ENCODE results near the gene ACACB. TPM values are rescaled to one million over a fixed set of nuclear protein-coding genes. Genes with fewer than 3 reads are reported as not detected.

Gene ACACB
- total RNA-seq, 6 experiments from 2014 or later: 107 to 237 (median 187) TPM

DNA sequence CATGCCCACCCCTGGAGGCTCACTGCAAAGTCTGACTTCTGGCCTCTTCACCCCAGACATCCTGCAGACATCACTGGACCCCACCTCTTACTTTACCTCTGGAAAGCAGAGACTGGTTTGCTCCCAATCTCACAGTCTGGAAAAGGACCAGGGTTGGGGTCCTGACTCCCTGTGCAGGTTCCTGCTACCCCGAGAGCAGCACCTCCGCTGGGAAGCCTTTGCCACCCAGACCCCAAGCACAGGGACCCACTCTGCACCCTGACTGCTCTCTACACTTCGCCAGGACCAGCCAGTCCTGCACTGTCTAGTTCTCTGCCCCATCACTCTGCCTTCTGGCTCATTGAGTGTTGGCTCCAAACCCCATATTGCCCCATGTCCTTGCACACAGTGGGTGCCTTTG, 176.7 kb downstream of the ACACB start:
- ATAC-seq (no peak), DNase-seq (no peak)
- Histone ChIP-seq H3K27me3 (no peaks in the 10 kb centered on the region), H3K36me3 (no peaks in the 10 kb centered on the region), H3K9me3 (no peaks in the 10 kb centered on the region), H3K27ac (no peak overlapping the region), H3K4me3 (no peak overlapping the region), H3K4me1 (no peaks in the 10 kb centered on the region)
- intact Hi-C loops (cut with DNase I): no loop called here
- WGBS (ENCODE audit: insufficient coverage, low coverage, low lambda C conversion rate, missing lambda C conversion rate): no CpG with 5 or more reads among the region's 3 CpGs
- TF ChIP-seq POLR2A (IDR thresholded peaks at IDR 0.05): no peak
- TF ChIP-seq, protein P1, sequence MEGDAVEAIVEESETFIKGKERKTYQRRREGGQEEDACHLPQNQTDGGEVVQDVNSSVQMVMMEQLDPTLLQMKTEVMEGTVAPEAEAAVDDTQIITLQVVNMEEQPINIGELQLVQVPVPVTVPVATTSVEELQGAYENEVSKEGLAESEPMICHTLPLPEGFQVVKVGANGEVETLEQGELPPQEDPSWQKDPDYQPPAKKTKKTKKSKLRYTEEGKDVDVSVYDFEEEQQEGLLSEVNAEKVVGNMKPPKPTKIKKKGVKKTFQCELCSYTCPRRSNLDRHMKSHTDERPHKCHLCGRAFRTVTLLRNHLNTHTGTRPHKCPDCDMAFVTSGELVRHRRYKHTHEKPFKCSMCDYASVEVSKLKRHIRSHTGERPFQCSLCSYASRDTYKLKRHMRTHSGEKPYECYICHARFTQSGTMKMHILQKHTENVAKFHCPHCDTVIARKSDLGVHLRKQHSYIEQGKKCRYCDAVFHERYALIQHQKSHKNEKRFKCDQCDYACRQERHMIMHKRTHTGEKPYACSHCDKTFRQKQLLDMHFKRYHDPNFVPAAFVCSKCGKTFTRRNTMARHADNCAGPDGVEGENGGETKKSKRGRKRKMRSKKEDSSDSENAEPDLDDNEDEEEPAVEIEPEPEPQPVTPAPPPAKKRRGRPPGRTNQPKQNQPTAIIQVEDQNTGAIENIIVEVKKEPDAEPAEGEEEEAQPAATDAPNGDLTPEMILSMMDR (IDR thresholded peaks at IDR 0.05): no peak

DNA sequence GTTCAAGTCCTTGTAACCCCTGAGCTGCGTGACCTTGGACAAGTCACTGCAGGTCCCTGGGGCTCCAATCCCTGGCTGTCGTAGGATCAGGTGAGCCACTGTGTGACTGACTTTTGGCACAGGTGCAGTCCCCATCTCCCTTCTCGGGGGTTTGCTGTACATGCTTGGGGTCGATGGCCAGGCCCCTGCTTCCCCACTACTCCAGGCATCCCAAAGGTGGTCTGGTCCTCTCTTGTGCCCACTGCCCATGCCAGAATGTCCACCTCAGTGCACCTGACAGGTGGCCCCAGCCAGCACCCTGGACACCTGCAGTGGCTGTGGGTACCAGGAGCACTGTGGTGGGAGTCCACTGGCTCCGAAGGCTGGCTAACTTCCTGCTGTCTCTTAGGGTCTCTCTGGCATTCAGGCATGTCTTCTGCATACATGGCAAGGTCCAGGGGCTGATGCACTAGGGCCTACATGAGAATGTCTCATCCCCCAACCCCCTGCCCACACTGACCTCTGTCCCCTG, 178.0 kb downstream of the ACACB start:
- WGBS (ENCODE audit: insufficient coverage, low coverage, low lambda C conversion rate, missing lambda C conversion rate): no CpG with 5 or more reads among the region's 5 CpGs
- ATAC-seq: no peak
- Histone ChIP-seq H3K36me3 (no peaks in the 10 kb centered on the region), H3K4me1 (no peaks in the 10 kb centered on the region), H3K27ac (no peak overlapping the region), H3K9me3 (no peaks in the 10 kb centered on the region), H3K27me3 (no peaks in the 10 kb centered on the region), H3K4me3 (no peak overlapping the region)
- TF ChIP-seq POLR2A (IDR thresholded peaks at IDR 0.05): no peak
- TF ChIP-seq, protein P1 (IDR thresholded peaks at IDR 0.05): no peak
- DNase-seq: no peak
- intact Hi-C loops (cut with DNase I): no loop called here

DNA sequence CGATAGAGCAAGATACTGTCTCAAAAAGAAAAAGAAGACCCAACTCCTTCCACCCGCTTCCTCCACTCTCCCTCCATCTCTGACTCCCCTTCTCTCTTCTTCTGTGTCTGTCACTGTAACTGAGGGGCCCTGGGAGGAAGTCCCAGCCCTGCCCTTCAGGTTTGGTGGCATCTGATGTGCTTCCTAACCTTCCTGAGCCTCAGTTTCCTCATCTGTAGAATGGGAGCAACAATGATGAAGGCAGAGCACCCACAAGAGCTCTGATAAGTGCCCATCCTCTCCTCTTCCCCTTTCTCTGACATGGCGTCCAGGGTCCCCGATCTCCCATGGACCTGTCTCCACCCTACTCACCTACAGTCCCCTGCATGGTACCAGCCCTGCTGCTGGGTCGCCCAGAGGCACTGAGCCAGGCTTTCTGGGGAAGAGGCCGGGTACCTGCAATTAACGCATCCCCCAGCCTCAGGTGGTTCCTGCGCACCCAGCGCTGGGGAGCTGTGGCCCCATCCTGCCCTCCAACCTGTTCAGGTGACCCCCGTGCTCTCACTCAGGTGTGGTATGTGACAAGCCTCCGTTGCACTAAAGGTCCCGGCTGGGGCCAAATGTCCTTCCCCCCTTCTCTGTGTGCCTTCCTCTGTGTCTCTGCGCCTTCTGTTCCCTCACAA, 179.5 kb downstream of the ACACB start:
- TF ChIP-seq POLR2A (IDR thresholded peaks at IDR 0.05): no peak
- TF ChIP-seq, protein P1 (IDR thresholded peaks at IDR 0.05): no peak
- no peak for DNase-seq

GRCh38 chr12:109296431-109296830, 180.0 kb downstream of the ACACB start:
- Histone ChIP-seq H3K36me3 (no peaks in the 10 kb centered on the region), H3K4me3 (no peak overlapping the region), H3K4me1 (no peaks in the 10 kb centered on the region), H3K27ac (no peak overlapping the region), H3K9me3 (no peaks in the 10 kb centered on the region), H3K27me3 (no peaks in the 10 kb centered on the region)
- ATAC-seq (no peak), DNase-seq (no peak)
- TF ChIP-seq POLR2A (IDR thresholded peaks at IDR 0.05): no peak
- 57% methylated on average over 2 of the region's 3 CpGs for WGBS (ENCODE audit: insufficient coverage, low coverage, low lambda C conversion rate, missing lambda C conversion rate)
- intact Hi-C loops (cut with DNase I): no loop called here

More for the DNA sequence above, 179.5 kb downstream of the ACACB start:
- whole genome bisulfite sequencing (ENCODE audit: insufficient coverage, low coverage, low lambda C conversion rate, missing lambda C conversion rate): no CpG with 5 or more reads among the region's 13 CpGs
- Histone ChIP-seq H3K9me3 (no peaks in the 10 kb centered on the region), H3K4me3 (no peak overlapping the region), H3K27ac (no peak overlapping the region), H3K27me3 (no peaks in the 10 kb centered on the region), H3K36me3 (no peaks in the 10 kb centered on the region), H3K4me1 (no peaks in the 10 kb centered on the region)
- ATAC-seq: no peak
- intact Hi-C loops (cut with DNase I): no loop called here

DNA sequence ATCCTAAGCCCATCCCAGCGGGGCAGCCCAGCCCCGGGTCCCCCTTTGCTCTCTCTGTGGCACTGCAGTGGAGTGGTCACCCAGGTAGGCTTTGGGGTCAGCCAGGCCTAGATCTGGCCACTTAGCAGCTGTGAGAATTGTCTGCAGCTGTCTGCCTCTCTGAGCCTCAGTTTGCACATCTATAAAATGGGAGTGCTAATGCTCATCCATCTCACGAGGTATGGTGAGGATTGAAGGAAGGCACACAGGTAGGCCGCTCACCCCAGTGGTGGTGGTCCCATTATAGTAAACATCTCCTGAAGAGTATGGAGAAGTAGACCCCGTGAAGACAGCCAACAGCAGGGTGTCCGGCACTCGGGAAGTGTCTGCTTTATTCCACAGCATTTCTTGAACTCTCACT, 183.5 kb downstream of the ACACB start:
- H3K4me3 ChIP-seq: no peak overlapping the region
- peaks cover 0 to 10% (median 0%) of the 10 kb centered on the region in 4 donors for H3K4me1 ChIP-seq
- no peaks in the 10 kb centered on the region for H3K9me3 ChIP-seq
- H3K27me3 ChIP-seq: no peaks in the 10 kb centered on the region
- no peaks in the 10 kb centered on the region for H3K36me3 ChIP-seq
- no peak for ATAC-seq
- no CpG with 5 or more reads among the region's 7 CpGs for WGBS (ENCODE audit: insufficient coverage, low coverage, low lambda C conversion rate, missing lambda C conversion rate)
- intact Hi-C loops (cut with DNase I): no loop called here
- TF ChIP-seq POLR2A (IDR thresholded peaks at IDR 0.05): no peak
- TF ChIP-seq, protein P1 (IDR thresholded peaks at IDR 0.05): no peak
- H3K27ac ChIP-seq: no peak overlapping the region
- no peak for DNase-seq
